ENCODE measurements around the gene TMEM63C. TPM values are rescaled to one million over a fixed set of nuclear protein-coding genes. Genes with fewer than 3 reads are reported as not detected.

TMEM63C gene
- total RNA-seq, 1 experiment from 2014 or later: 9.3 TPM

GRCh38 chr14:77151245-77151644, 30.4 kb upstream of the TMEM63C start:
- no TSS peak for BruUV-seq (replicated peaks)

GRCh38 chr14:77151918-77152588, 29.5 kb upstream of the TMEM63C start:
- ChIA-PET POLR2A (interaction anchor here (0.8 to 2.0 kb wide), 6 partner anchors 23 to 164 kb away, joined by 3 to 8 read pairs (median 4); no protein-coding TSS in a partner anchor), CTCF (interaction anchor here (0.6 to 8.4 kb wide), 65 partner anchors 9 to 402 kb away, joined by 3 to 153 read pairs (median 5); partner anchors contain the start of genes CIPC, GSTZ1, SAMD15 and TMED8)
- Mint-ChIP-seq H3K4me3 (ENCODE audit: unreplicated experiment) (no peak overlapping the region), H3K36me3 (ENCODE audit: insufficient read depth, unreplicated experiment) (no peaks in the 10 kb centered on the region), H3K27me3 (ENCODE audit: insufficient read depth, unreplicated experiment) (peaks cover 4% of the 10 kb centered on the region), H3K9me3 (ENCODE audit: unreplicated experiment) (no peaks in the 10 kb centered on the region), H3K4me1 (ENCODE audit: insufficient read depth, unreplicated experiment) (peaks cover 5% of the 10 kb centered on the region), H3K27ac (ENCODE audit: low read depth, unreplicated experiment) (no peak overlapping the region)
- peak; percentile 32 for TF ChIP-seq CTCF (IDR thresholded peaks at IDR 0.05; ENCODE audit: unreplicated experiment)
- intact Hi-C loops (cut with micrococcal nuclease): loop anchor here (1.0 to 5.0 kb wide), 4 partner anchors 61 to 400 kb away; partner anchors contain the start of genes AHSA1 and VIPAS39
- peak; percentile 31 for DNase-seq (ENCODE audit: unreplicated experiment)
- no TSS peak for BruUV-seq (replicated peaks)

More at GRCh38 chr14:77151245-77151644, 30.4 kb upstream of the TMEM63C start:
- no peak overlapping the region for H3K27ac Mint-ChIP-seq (ENCODE audit: low read depth, unreplicated experiment)
- peak; percentile 35 for TF ChIP-seq CTCF (IDR thresholded peaks at IDR 0.05; ENCODE audit: unreplicated experiment)
- CTCF ChIA-PET: interaction anchor here (0.6 to 8.4 kb wide), 46 partner anchors 8 to 589 kb away, joined by 3 to 153 read pairs (median 4); partner anchors contain the start of genes CIPC, SAMD15, TMED8 and TMEM63C
- H3K9me3 Mint-ChIP-seq (ENCODE audit: unreplicated experiment): no peaks in the 10 kb centered on the region
- H3K27me3 Mint-ChIP-seq (ENCODE audit: insufficient read depth, unreplicated experiment): peaks cover 12% of the 10 kb centered on the region
- H3K4me1 Mint-ChIP-seq (ENCODE audit: insufficient read depth, unreplicated experiment): peaks cover 5% of the 10 kb centered on the region
- intact Hi-C loops (cut with micrococcal nuclease): loop anchor here (5.0 kb wide), 2 partner anchors 306 to 401 kb away; partner anchors contain the start of genes AHSA1 and VIPAS39
- H3K36me3 Mint-ChIP-seq (ENCODE audit: insufficient read depth, unreplicated experiment): no peaks in the 10 kb centered on the region
- no peak overlapping the region for H3K4me3 Mint-ChIP-seq (ENCODE audit: unreplicated experiment)
- peak; percentile 35 for DNase-seq (ENCODE audit: unreplicated experiment)
- POLR2A ChIA-PET: interaction anchor here (0.9 to 2.0 kb wide), 3 partner anchors 22 to 165 kb away, joined by 3 to 7 read pairs (median 5); no protein-coding TSS in a partner anchor

- H3K4me1 Mint-ChIP-seq (ENCODE audit: insufficient read depth, unreplicated experiment): peaks cover 17% of the 10 kb centered on the region
- intact Hi-C loops (cut with micrococcal nuclease): loop anchor here (5.0 kb wide), 2 partner anchors 303 to 398 kb away; partner anchors contain the start of genes AHSA1 and VIPAS39
- no peaks in the 10 kb centered on the region for H3K9me3 Mint-ChIP-seq (ENCODE audit: unreplicated experiment)
- no peak for TF ChIP-seq CTCF (IDR thresholded peaks at IDR 0.05; ENCODE audit: unreplicated experiment)
- POLR2A ChIA-PET: interaction anchor here (0.8 to 2.0 kb wide), 3 partner anchors 54 to 161 kb away, joined by 3 to 8 read pairs (median 5); no protein-coding TSS in a partner anchor
- no peaks in the 10 kb centered on the region for H3K27me3 Mint-ChIP-seq (ENCODE audit: insufficient read depth, unreplicated experiment)
- no peak overlapping the region for H3K27ac Mint-ChIP-seq (ENCODE audit: low read depth, unreplicated experiment)
- no peak overlapping the region for H3K4me3 Mint-ChIP-seq (ENCODE audit: unreplicated experiment)
- no TSS peak for BruUV-seq (replicated peaks)
- DNase-seq (ENCODE audit: unreplicated experiment): no peak
- H3K36me3 Mint-ChIP-seq (ENCODE audit: insufficient read depth, unreplicated experiment): no peaks in the 10 kb centered on the region
- CTCF ChIA-PET: interaction anchor here (0.6 to 8.4 kb wide), 23 partner anchors 8 to 1090 kb away, joined by 3 to 153 read pairs (median 5); partner anchors contain the start of genes GSTZ1, TMEM63C and ZDHHC22
Observed at GRCh38 chr14:77153802-77154201, 27.8 kb upstream of the TMEM63C start.

GRCh38 chr14:77154421-77154820, 27.2 kb upstream of the TMEM63C start:
- Mint-ChIP-seq H3K4me1 (ENCODE audit: insufficient read depth, unreplicated experiment) (peaks cover 18% of the 10 kb centered on the region), H3K9me3 (ENCODE audit: unreplicated experiment) (no peaks in the 10 kb centered on the region), H3K27me3 (ENCODE audit: insufficient read depth, unreplicated experiment) (no peaks in the 10 kb centered on the region), H3K4me3 (ENCODE audit: unreplicated experiment) (no peak overlapping the region), H3K27ac (ENCODE audit: low read depth, unreplicated experiment) (no peak overlapping the region), H3K36me3 (ENCODE audit: insufficient read depth, unreplicated experiment) (no peaks in the 10 kb centered on the region)
- POLR2A ChIA-PET: interaction anchor here (0.7 to 2.0 kb wide), 2 partner anchors 51 to 160 kb away, joined by 4 to 8 read pairs; no protein-coding TSS in a partner anchor
- BruUV-seq (replicated peaks): no TSS peak
- CTCF ChIA-PET: interaction anchor here (0.6 to 8.4 kb wide), 11 partner anchors 12 to 396 kb away, joined by 3 to 153 read pairs (median 25); partner anchors contain the start of gene ZDHHC22
- intact Hi-C loops (cut with micrococcal nuclease): loop anchor here (5.0 kb wide), 2 partner anchors 303 to 398 kb away; partner anchors contain the start of genes AHSA1 and VIPAS39
- no peak for DNase-seq (ENCODE audit: unreplicated experiment)
- no peak for TF ChIP-seq CTCF (IDR thresholded peaks at IDR 0.05; ENCODE audit: unreplicated experiment)
